Left lung (tissue), 10 donors: ENCODE measurements around the gene P2RY6. TPM values are rescaled to one million over a fixed set of nuclear protein-coding genes. Genes with fewer than 3 reads are reported as not detected.

Experiments used
- ATAC-seq: fragments of 200-7000 bp; cut with Tn5 transposase; one replicate; pipeline ENCODE4 v1.9.1; 2020; ENCODE audit warnings: moderate library complexity
- DNase-seq, 4 donors: peaks; one replicate each; pipeline ENCODE4 v3.0.0-alpha.2; 2013 to 2020
- H3K27ac ChIP-seq, 2 donors: fragments of 200-600 bp; sonication (generic) in 1 of 2; one replicate each; pipeline versions ENCODE4 v1.5.0 to v1.8.0; 2020 to 2021
- H3K27me3 ChIP-seq, 2 donors: fragments of 200-600 bp; sonication (generic) in 1 of 2; one replicate each; pipeline versions ENCODE4 v1.5.0 to v1.8.0; 2020 to 2021
- H3K36me3 ChIP-seq, 2 donors: fragments of 200-600 bp; sonication (generic) in 1 of 2; one replicate each; pipeline versions ENCODE4 v1.5.0 to v1.8.0; 2020 to 2021
- H3K4me1 ChIP-seq, 2 donors: fragments of 200-600 bp; one replicate each; pipeline ENCODE4 v1.8.0; 2021
- H3K4me3 ChIP-seq, 2 donors: fragments of 200-600 bp; sonication (generic) in 1 of 2; one replicate each; pipeline versions ENCODE4 v1.5.0 to v1.8.0; 2020 to 2021; ENCODE audit warnings: mild to moderate bottlenecking in 1 of 2
- H3K9me3 ChIP-seq, 2 donors: fragments of 200-600 bp; sonication (generic) in 1 of 2; one replicate each; pipeline versions ENCODE4 v1.5.0 to v1.8.0; 2020 to 2021
- intact Hi-C, 2 donors: fragments of 100-400 bp; cut with DNase I; formaldehyde crosslinking; loops; one replicate each; pipeline versions ENCODE4 v1.11.2 to v1.14.2; 2022
- polyA plus RNA-seq, 6 donors: library from polyadenylated mRNA; unstranded; fragments of 120-200 nt; gene quantifications; one replicate each; pipeline ENCODE4 v1.2.1, GENCODE V29; 2013; ENCODE audit not compliant: insufficient read length in 6 of 6
- total RNA-seq, 2 donors: library from RNA; stranded (reverse); fragmentation: NEBNext Ultra II Directional; extraction: Animal tissue kit (Norgen Biotek cat#: 25700); gene quantifications; one replicate each; pipeline ENCODE4 v1.2.1, GENCODE V29; 2021
- TF ChIP-seq, protein P1 (sequence below), 2 donors: fragments of 200-600 bp; sonication (generic) in 1 of 2; IDR thresholded peaks; one replicate each; pipeline versions ENCODE4 v1.5.0 to v1.8.0; 2021; ENCODE audit warnings: antibody characterized with exemption in 2 of 2
- donor health status: DM: no; HTN: yes; CAD: no.
- donor health status: DM: no; HTN: no; CAD: no.

Gene P2RY6
- total and polyA plus RNA-seq, 8 donors = 0.87 to 4.8 (median 1.9) TPM

DNA sequence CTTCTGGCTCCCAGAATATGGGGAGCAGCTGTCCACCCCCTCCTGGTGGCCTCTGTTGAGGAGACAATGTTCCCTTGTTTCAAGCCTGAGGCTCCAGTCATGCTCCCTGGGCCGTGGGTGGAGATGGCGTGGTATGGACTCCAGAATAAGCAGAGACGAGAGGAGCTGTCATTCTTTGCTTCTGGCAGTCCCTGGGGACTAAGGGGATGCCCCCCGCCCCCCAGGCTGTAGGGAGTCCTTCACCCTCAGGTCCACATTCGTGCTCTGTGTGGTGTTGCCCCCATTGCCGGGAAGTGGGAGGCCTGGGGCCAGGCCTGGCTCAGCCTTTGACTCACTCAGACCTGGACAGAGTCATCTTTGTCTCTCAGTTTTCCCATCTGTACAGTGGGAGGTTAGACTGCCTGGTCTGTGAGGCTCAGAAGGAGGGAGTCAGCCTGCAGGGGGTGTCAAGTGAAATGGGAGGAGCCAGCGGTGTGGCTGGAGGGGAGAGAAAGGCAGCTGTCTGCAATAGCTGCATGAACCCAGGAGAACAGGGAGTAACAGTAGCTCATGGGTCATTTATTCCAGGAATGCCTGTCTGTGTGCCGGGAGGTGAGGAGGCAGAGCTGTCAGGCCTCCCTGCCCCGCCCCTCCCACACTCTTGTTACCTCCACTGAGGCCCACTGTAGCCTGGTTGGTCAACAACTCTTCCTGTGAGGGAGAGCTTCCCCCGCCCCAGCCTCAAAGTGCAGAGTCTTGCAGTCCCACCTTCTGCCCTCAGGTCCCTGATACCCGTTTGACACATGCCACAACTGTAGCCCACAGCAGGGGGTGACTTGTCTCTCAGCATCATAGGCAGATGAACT is 42.2 kb downstream of the P2RY6 start:
- peak overlapping the region; percentile 46 to 73 for H3K27ac ChIP-seq
- H3K4me1 ChIP-seq = peaks cover 55 to 98% of the 10 kb centered on the region in 2 donors
- H3K4me3 ChIP-seq = peak overlapping the region in 1 of 2 donors; percentile 69

DNA sequence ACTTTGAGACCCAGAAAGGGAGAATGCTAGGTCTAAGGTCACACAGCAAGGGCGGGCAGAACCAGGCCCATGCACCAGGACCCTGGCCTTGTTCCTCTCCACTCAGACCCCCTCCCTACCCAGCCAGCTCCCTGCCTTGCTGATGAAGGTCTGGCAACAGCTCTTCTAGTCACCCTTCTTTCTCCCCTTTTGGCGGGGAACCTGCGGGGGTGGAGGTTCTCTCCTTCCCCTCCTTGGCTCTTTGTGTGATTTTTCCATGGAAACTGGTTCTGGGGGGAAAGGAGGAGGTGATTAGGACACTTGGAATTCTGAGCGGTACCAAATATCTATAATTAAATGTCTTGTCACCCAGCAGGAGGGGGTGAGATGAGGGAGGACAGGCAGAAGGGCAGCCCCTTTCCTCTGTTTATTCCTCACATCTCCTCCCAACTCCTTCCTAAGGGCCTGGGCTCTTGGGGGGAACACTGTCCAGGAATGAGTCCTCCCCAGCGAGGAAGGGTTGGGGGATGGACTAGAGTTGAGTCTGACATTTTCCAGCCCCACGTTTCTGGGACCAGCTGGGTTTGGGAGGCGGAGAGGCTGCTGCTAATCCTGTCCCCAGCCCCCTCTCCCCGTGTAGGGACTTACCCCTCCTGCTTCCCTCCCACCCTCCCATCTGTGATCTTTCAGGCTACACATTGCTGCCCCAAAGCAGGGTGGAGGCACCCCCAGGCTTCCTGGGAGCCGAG is 43.3 kb downstream of the P2RY6 start:
- Histone ChIP-seq H3K4me3 (no peak overlapping the region), H3K4me1 (peaks cover 52 to 97% of the 10 kb centered on the region in 2 donors), H3K9me3 (no peaks in the 10 kb centered on the region), H3K27ac (peak overlapping the region; percentile 46 to 73), H3K27me3 (no peaks in the 10 kb centered on the region), H3K36me3 (peaks cover 0 to 3% of the 10 kb centered on the region in 2 donors)
- DNase-seq (peak in 1 of 4 donors; percentile 55), ATAC-seq (no peak)
- intact Hi-C loops = no loop called here
- TF ChIP-seq, protein P1, sequence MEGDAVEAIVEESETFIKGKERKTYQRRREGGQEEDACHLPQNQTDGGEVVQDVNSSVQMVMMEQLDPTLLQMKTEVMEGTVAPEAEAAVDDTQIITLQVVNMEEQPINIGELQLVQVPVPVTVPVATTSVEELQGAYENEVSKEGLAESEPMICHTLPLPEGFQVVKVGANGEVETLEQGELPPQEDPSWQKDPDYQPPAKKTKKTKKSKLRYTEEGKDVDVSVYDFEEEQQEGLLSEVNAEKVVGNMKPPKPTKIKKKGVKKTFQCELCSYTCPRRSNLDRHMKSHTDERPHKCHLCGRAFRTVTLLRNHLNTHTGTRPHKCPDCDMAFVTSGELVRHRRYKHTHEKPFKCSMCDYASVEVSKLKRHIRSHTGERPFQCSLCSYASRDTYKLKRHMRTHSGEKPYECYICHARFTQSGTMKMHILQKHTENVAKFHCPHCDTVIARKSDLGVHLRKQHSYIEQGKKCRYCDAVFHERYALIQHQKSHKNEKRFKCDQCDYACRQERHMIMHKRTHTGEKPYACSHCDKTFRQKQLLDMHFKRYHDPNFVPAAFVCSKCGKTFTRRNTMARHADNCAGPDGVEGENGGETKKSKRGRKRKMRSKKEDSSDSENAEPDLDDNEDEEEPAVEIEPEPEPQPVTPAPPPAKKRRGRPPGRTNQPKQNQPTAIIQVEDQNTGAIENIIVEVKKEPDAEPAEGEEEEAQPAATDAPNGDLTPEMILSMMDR (IDR thresholded peaks at IDR 0.05) = no peak

More for the DNA sequence above, 42.2 kb downstream of the P2RY6 start:
- ATAC-seq (peak; percentile 50), DNase-seq (peak in 1 of 4 donors; percentile 74)
- Histone ChIP-seq H3K9me3 (no peaks in the 10 kb centered on the region), H3K27me3 (peaks cover 0 to 5% of the 10 kb centered on the region in 2 donors), H3K36me3 (peaks cover 0 to 3% of the 10 kb centered on the region in 2 donors)
- intact Hi-C loops = no loop called here
- TF ChIP-seq, protein P1 (IDR thresholded peaks at IDR 0.05) = no peak

DNA sequence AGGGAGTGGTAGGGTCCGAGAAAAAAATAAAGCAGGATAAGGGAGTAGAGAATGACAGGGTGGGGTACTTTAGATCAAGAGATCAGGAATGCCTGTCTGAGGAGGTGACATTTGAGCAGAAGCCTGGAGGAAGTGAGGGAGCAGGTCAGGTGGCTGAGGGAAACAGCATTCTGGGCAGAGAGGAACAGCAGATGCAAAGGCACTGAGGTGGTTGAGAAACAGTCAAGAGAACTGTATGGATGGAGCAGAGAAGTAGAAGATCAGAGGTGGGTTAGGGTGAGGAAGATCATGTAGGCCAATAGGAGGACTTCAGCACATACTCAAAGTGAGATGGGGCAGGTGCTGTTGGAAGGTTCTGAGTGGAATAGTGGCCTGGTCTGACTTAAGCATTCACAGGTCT is 44.3 kb downstream of the P2RY6 start:
- no peaks in the 10 kb centered on the region for H3K9me3 ChIP-seq
- TF ChIP-seq, protein P1 (IDR thresholded peaks at IDR 0.05) = no peak
- H3K4me1 ChIP-seq = peaks cover 53 to 95% of the 10 kb centered on the region in 2 donors
- H3K27me3 ChIP-seq = no peaks in the 10 kb centered on the region
- peak overlapping the region; percentile 73 to 82 for H3K27ac ChIP-seq
- no peak for ATAC-seq
- intact Hi-C loops = no loop called here
- DNase-seq = no peak
- no peak overlapping the region for H3K4me3 ChIP-seq
- peaks cover 0 to 2% of the 10 kb centered on the region in 2 donors for H3K36me3 ChIP-seq

DNA sequence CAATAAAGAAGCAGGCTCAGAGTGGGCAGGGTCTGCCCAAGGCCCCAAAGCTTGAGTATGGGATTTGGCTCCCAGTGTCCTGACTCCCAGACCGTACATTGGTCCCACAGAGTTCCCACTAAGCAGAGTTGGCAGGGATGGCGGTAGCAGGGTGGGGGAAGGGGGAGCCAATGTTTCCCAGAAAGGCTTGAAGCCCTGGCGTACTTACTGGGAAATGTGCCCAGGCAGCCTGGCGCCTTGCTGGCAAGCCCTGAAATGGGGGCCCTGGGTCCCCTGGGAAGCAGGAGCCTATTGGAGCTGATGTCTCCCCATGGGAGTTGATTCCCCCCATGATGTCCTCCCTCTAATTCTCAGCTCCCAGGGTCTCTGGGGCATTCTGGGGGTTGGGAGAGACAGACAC is 45.2 kb downstream of the P2RY6 start:
- Histone ChIP-seq H3K9me3 (no peaks in the 10 kb centered on the region), H3K27ac (peak overlapping the region; percentile 73 to 82), H3K27me3 (no peaks in the 10 kb centered on the region), H3K4me3 (no peak overlapping the region), H3K36me3 (no peaks in the 10 kb centered on the region), H3K4me1 (peaks cover 61 to 95% of the 10 kb centered on the region in 2 donors)
- intact Hi-C loops = no loop called here
- TF ChIP-seq, protein P1 (IDR thresholded peaks at IDR 0.05) = no peak
- DNase-seq = peak in 2 of 4 donors; percentile 57 to 78
- peak; percentile 40 for ATAC-seq

DNA sequence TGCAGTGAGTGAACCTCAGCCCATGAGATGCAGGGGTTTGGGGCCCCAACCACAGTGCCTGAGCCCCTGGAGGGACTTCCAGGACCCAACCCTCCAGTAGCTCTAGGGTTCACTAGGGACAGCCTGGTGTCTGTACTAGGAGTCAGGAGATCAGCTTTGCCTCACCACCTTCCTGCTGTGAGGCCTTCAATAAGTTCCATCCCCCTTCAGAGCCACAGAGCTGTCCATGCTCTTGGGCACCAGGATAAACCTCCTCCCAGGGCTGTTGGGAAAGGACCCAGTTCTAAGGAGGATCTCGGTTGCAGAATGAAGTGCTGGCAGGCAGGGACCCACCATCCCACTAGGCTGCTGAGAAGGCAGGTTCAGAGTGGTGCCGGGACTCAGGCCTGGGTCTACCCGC is 45.7 kb downstream of the P2RY6 start:
- Histone ChIP-seq H3K27ac (peak overlapping the region; percentile 73 to 82), H3K27me3 (no peaks in the 10 kb centered on the region), H3K4me3 (no peak overlapping the region), H3K4me1 (peaks cover 62 to 95% of the 10 kb centered on the region in 2 donors), H3K9me3 (no peaks in the 10 kb centered on the region), H3K36me3 (no peaks in the 10 kb centered on the region)
- intact Hi-C loops = no loop called here
- TF ChIP-seq, protein P1 (IDR thresholded peaks at IDR 0.05) = no peak
- DNase-seq (no peak), ATAC-seq (no peak)
